ENCODE data around the gene LRP1B.

The LRP1B gene

DNA sequence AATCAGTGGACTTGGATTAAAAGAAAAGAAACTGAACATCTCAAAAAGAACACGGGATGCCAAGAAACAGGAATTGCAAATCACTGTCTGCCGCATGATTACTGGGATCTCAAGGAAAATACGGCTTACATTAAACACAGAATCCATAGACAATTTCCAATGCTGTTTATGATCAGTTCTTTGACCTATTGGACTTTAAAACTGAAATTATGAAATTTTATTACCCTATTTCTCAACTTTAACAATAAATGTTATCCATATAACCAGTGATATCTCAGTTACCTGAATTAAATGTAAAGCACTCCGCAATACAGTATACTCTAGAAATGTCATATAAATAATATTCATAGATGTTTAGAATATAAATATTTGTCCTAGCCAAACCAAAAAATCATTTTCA is 1793.8 kb downstream of the LRP1B start:
- no peak overlapping the region for H3K4me3 ChIP-seq (ENCODE audit: low read depth, low read length)
- no peak for DNase-seq (ENCODE audit: low read depth)
- no peak for TF ChIP-seq CTCF (IDR thresholded peaks at IDR 0.05; ENCODE audit: control insufficient read depth, extremely low read depth, insufficient read depth)

- H3K4me3 ChIP-seq (ENCODE audit: low read depth, low read length), result no peak overlapping the region
- TF ChIP-seq CTCF (IDR thresholded peaks at IDR 0.05; ENCODE audit: control insufficient read depth, extremely low read depth, insufficient read depth), result no peak
- DNase-seq (ENCODE audit: low read depth), result no peak
These were observed 1814.5 kb downstream of the LRP1B start for GRCh38 chr2:140316345-140316744.

DNA sequence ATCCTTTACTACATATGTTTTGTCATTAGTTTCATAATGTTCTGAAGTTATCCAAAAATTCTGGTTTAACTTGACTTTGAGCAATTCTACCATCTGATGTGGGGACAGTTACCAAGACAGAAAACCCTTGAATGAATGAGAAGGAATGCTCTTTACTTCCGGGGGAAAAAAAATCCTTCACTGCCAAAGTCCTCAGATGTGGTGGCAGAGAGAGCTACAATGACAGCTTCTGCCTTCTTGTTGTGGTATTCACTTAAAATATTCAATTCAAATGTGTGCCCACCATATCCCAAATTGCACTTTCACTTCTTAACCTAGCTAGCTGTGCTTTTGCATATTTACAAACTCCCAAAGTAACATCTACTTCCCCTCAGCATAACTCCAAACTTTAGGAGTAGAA is 1818.9 kb downstream of the LRP1B start:
- no peak overlapping the region for H3K4me3 ChIP-seq (ENCODE audit: low read depth, low read length)
- TF ChIP-seq CTCF (IDR thresholded peaks at IDR 0.05; ENCODE audit: control insufficient read depth, extremely low read depth, insufficient read depth), result no peak
- DNase-seq (ENCODE audit: low read depth), result no peak

GRCh38 chr2:140308706-140309105 is 1822.1 kb downstream of the LRP1B start:
- no peak overlapping the region for H3K4me3 ChIP-seq (ENCODE audit: low read depth, low read length)
- no peak for DNase-seq (ENCODE audit: low read depth)
- TF ChIP-seq CTCF (IDR thresholded peaks at IDR 0.05; ENCODE audit: control insufficient read depth, extremely low read depth, insufficient read depth), result no peak

DNA sequence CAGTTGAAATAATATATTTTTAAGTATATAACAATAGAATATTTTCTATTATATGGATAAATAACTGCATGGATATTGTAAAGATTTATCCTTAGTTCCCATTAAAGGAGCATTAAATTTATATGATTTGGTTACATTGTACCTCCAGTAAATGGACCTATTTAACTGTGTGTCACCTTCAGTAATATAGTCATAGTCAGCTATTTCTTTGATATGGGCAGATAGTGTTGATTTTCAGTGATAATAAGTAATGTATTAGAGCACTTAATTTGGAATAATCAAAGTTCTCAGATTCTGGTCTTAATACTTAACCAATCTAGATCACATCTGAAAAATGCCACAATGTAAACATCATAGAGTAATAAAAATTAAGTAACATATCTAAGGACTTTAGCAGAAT is 1823.3 kb downstream of the LRP1B start:
- no peak overlapping the region for H3K4me3 ChIP-seq (ENCODE audit: low read depth, low read length)
- no peak for DNase-seq (ENCODE audit: low read depth)
- no peak for TF ChIP-seq CTCF (IDR thresholded peaks at IDR 0.05; ENCODE audit: control insufficient read depth, extremely low read depth, insufficient read depth)

DNA sequence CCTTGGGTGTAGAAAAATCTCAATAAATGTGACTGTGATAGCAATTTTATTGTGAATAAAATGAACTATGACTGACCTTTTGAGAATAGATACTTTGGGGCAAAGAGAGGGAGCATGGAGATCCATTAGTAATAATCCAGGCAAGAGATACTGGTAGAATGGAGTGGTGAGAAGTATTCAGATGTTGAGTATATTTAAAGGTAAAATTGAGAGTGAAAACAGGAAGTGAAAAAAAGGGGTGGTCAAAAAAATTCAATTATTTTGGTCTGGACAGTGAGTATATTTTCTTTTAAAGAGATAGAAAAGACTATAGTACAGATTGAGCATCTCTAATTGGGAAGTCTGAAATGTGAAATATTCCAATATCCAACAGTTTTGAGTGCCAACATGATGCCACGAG is 1835.0 kb downstream of the LRP1B start:
- DNase-seq (ENCODE audit: low read depth), result no peak
- TF ChIP-seq CTCF (IDR thresholded peaks at IDR 0.05; ENCODE audit: control insufficient read depth, extremely low read depth, insufficient read depth), result no peak
- no peak overlapping the region for H3K4me3 ChIP-seq (ENCODE audit: low read depth, low read length)

- no peak overlapping the region for H3K4me3 ChIP-seq (ENCODE audit: low read depth, low read length)
- TF ChIP-seq CTCF (IDR thresholded peaks at IDR 0.05; ENCODE audit: control insufficient read depth, extremely low read depth, insufficient read depth), result no peak
- no peak for DNase-seq (ENCODE audit: low read depth)
These were observed 1842.1 kb downstream of the LRP1B start for GRCh38 chr2:140288726-140289125.

Measured in LNCaP clone FGC (cell line).